CD4-positive, alpha-beta T cell treated with Interleukin-21 for 1 hour (primary cell): ENCODE measurements around the gene TGIF2.

Source experiments
- DNase-seq: peaks from one replicate; pipeline ENCODE4 v3.0.0-alpha.2; 2020

The TGIF2 gene

GRCh38 chr20:36547186-36548005 lies 26.0 kb upstream of the TGIF2 start:
- DNase-seq = no peak

- DNase-seq = no peak
These were observed 25.4 kb upstream of the TGIF2 start for GRCh38 chr20:36548006-36548315.

GRCh38 chr20:36548704-36549627 lies 24.4 kb upstream of the TGIF2 start:
- DNase-seq = no peak

GRCh38 chr20:36549628-36549941 lies 23.8 kb upstream of the TGIF2 start:
- no peak for DNase-seq

- DNase-seq = no peak
These were observed 23.2 kb upstream of the TGIF2 start for GRCh38 chr20:36549942-36550789.

GRCh38 chr20:36550790-36551299 lies 22.6 kb upstream of the TGIF2 start:
- no peak for DNase-seq

- DNase-seq = no peak
These were observed 18.1 kb upstream of the TGIF2 start for GRCh38 chr20:36555248-36555647.

GRCh38 chr20:36562724-36563123 lies 10.7 kb upstream of the TGIF2 start:
- DNase-seq = no peak

GRCh38 chr20:36563374-36563773 lies 10.0 kb upstream of the TGIF2 start:
- DNase-seq = no peak

- DNase-seq = peak; percentile 33
These were observed 9.2 kb upstream of the TGIF2 start for GRCh38 chr20:36564078-36564725.

GRCh38 chr20:36564726-36565121 lies 8.7 kb upstream of the TGIF2 start:
- DNase-seq = peak; percentile 45

- no peak for DNase-seq
These were observed 7.9 kb upstream of the TGIF2 start for GRCh38 chr20:36565520-36565919.

GRCh38 chr20:36569847-36570429 lies 3.5 kb upstream of the TGIF2 start:
- DNase-seq = no peak

GRCh38 chr20:36571564-36572504 lies 1.6 kb upstream of the TGIF2 start:
- DNase-seq = no peak

- peak; percentile 68 for DNase-seq
These were observed 695 bp upstream of the TGIF2 start for GRCh38 chr20:36572701-36573102.

GRCh38 chr20:36573798-36574365 lies 485 bp downstream of the TGIF2 start:
- peak; percentile 51 for DNase-seq

GRCh38 chr20:36574366-36575135 lies 1.2 kb downstream of the TGIF2 start:
- DNase-seq = peak; percentile 62

- no peak for DNase-seq
These were observed 2.7 kb downstream of the TGIF2 start for GRCh38 chr20:36576081-36576445.

- no peak for DNase-seq
These were observed 5.1 kb downstream of the TGIF2 start for GRCh38 chr20:36578356-36579041.
